ENCODE measurements around the gene MOB3B.

MOB3B gene

DNA sequence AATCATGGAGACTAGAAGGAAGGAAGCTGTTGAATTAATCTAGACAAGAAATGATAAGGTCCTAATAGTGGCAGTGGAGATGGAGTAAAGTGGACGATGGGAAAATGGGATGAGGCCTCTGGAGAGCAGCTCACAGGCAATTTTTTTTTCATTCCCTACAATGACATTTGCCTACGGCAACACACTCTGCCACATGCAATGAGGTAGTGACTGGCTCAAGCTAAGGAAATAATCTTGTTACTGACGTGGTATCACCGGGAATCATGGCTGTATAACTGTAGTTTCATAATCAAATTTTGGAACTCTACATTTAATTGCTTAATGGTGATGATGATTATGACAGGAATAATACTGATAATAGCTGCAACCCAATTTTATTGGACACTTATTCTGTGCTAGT lies 12.1 kb upstream of the MOB3B start:
- DNase-seq (ENCODE audit: low spot score): no peak

DNA sequence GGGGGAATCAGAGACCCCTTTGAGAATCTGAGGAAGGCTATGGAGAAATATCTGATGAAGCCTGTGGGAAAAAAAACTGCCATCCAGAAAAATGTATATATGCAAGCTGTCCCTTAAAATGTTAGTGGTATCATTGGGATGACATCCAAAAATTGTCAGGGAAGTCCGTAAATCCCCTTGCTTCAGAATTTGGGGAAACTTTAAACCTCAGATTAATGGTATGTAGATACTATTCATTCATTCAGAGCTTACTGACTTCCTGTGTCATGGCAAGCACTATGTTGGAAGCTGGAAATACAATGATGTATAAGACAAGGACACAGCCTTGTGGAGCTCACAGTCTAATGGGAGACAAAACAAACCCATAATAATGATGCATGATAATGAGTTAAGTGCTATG lies 10.9 kb upstream of the MOB3B start:
- DNase-seq (ENCODE audit: low spot score): no peak

DNA sequence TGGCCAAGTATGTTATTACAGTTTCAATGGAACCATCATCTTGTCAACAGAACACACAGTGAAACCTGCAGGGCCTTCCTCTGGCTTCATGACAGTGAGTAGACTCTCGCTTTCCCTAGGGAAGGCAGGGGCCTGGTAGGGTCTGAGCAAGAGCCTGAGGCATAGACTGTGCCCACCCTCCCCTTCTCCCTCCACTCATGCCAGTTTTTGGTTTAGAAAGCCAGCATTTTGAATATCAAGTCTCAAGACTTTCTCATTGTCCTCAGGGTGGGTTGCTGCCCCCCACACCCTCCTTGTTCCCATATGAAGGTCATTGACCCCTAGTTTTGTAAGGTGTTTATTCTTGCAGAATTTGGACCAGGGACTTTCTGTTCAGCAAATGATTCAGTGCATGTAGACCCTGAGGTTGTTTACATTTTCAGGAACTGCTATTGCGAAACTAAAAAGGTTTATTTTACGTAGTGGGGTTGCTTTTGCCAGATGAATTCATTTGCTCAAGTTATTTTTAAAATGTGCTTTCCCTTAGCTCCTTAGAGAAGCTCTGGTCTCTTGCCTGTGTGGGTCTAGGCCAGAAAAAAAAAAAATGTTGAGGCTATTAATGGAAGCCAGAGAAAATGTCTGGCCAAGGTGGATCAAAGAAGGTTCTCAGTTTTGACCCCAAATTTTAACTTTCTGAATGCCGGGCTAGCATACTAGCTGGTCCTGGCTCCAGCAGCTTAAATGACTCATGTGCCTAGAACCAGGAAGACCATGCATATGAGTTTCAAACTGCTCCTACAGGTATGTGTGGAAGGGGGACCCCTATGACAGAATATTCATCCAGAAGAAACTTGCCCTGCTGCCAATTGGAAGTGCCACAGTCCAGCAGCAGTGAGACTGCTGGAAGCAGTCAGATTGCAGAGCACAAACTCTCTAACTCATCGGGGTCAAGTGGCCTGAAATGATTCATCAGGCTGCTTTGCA lies 10.1 kb upstream of the MOB3B start:
- no peak for DNase-seq (ENCODE audit: low spot score)

GRCh38 chr9:27538647-27539046 lies 9.0 kb upstream of the MOB3B start:
- no peak for DNase-seq (ENCODE audit: low spot score)

- DNase-seq (ENCODE audit: low spot score): no peak
These were observed 8.1 kb upstream of the MOB3B start for GRCh38 chr9:27537756-27538155.

DNA sequence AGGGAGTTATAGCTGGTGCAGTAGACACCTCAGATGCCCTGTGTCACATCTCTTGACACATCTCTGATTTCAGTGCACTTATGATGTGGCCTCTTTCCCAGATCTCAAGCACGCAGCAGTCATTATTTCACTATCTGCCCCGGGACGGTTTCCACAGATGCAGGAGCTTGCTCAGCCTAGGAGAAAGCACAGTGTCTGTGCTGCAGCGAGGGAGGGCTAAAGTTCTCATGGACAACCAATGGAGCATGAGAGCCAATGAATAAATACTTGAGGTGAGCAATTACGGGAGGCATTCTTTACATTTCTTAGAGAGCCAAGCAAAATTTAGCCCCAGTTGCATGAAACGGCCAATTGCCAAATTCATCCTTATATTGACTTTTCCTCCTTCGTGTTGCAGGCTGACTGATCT lies 7.4 kb upstream of the MOB3B start:
- DNase-seq (ENCODE audit: low spot score): no peak

- no peak for DNase-seq (ENCODE audit: low spot score)
These were observed 6.6 kb upstream of the MOB3B start for GRCh38 chr9:27536168-27536567.

- no peak for DNase-seq (ENCODE audit: low spot score)
These were observed 6.1 kb upstream of the MOB3B start for GRCh38 chr9:27535701-27536118.

DNA sequence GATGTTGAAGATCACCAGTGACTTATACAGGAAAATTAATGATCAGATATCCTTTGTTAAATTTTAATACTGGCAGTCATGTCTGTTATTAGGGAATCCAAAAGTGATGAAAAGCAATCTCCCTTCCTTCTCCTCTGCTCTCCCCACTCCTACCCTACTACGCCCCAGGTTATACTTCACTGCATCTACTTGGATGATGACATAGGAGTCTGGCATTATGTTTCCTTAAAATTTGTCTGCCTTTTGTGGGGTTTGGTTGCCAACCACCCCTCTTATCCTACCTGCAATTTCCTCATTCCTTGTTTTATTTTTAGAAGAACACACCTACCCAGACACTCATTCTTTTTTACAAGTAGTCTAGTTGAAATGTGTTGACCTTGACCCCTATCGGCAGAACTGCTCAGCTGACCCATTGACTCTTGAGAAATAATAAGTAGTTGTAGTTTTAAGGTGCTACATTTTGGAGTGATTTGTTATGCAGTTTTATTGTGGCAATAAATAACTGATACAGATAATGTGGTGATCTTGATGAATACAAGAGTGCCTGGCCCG lies 5.1 kb upstream of the MOB3B start:
- DNase-seq (ENCODE audit: low spot score): no peak

DNA sequence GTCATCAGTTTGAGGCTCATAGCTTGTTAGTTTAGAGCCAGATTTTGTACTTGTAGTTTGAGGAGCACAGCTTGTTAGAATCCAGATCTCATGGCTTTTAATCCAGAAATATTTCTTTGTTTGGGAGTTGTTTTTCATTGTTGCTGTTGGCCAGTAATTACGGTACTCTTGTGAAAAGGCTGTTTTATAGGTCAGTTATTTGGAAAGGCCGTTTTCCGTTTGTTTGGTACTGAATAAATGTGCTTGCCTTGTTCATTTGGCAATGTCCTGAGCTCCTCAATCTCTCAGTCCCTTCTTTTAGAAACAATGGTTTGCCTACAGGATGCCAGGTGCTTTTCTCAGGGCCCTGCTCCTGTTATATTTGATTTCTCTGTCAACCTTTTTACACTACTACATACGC lies 4.5 kb upstream of the MOB3B start:
- DNase-seq (ENCODE audit: low spot score): no peak

- DNase-seq (ENCODE audit: low spot score): no peak
These were observed 3.7 kb upstream of the MOB3B start for GRCh38 chr9:27533311-27533710.

DNA sequence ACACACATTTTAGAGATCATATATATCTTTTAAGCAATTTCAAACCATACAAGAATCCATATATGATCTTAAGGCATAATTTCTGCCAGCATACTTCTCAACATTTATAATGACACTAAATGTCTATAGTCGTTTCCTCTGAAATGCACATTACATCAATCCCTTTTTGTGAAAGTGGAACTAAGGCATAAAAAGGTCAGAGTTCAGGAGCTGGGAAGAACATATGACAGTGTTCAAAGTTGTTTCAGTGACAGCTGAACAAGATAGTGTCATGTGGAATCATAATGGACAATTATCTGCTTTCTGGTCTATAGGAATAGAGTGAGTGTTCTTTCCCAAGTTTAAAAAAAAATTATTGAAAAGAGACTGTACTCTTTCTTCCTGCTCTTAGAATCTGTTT lies 2.4 kb upstream of the MOB3B start:
- DNase-seq (ENCODE audit: low spot score): no peak

DNA sequence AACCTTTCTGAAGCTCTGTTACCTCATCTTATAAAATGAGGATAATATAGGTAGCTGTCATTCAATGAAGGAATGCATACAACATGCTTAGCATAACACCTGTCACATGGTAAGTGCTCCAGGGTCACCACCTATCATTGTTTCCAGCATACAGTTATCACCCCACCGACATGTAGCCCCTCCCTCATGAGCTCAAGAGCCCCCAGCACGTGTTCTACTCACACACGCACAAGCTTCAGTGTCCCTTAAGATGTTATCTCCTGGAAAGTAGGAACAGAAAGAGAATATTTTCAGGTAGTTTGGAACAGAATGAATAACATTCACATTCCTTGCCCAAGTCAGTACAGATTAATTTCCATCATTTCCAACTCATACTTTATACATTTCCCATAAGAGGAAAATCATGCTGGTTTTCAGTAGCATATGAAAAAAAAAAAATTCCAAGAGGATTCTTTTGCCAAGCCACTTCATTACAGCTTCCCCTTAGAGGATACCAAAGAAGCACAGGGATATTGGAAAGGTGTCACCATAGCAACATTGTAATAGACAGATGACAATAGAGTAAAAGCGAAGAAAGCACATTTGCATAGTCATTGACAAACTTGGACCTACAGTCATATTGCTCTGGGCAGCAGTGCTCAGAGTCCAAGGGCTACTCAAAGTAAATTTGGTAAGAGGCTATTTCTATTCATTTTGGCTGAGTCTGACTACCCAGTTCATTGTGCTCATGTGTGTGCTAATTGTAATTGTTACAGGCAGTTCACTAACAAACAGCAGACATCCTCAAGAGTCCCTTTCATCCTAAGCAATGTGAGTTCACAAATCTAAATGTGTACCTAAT lies 1.5 kb upstream of the MOB3B start:
- DNase-seq (ENCODE audit: low spot score): no peak

- DNase-seq (ENCODE audit: low spot score): no peak
These were observed 713 bp downstream of the MOB3B start for GRCh38 chr9:27528886-27529315.

DNA sequence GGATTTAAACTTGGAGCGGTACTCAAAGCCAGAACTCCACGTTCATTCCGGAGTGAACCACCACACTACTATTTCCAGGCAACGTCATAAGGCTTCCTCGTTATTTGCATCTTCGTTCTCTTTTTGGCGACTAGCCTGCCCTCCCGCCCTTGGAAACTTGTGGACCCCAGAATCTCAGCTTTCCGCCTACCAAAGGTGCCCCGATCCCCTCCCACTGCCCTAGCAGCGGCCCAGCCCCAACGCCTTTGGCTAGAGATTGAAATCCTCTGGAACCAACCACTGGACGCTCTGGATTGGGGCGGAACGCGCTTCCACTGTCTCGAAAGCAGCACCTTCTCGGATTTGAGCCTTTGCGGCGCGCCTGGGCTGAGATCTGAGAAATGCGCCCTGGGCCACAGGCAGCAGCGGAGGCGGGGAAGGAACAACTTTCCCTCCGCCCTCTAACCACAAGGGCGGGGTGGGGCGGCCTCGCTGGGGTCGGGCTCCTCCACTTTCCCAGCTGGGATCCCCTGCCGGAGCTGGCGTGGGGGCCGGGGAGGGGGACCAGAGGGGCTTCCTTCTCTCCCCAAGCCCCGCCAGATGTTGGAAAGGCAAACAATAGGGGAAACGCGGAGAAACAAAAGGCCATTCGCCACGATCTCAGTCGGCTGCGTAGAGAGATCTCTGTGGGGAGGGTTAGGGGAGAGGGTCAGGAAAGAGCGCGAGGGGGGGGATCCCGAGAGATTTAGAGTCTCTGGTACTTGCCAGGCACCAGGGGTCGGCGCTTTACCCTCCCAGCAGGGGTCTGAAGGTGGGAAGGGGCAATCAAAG lies 1.3 kb downstream of the MOB3B start:
- DNase-seq (ENCODE audit: low spot score): no peak

GRCh38 chr9:27527702-27528075 lies 1.9 kb downstream of the MOB3B start:
- DNase-seq (ENCODE audit: low spot score): no peak

- no peak for DNase-seq (ENCODE audit: low spot score)
These were observed 5.4 kb downstream of the MOB3B start, which contains the start of gene IFNK for GRCh38 chr9:27524236-27524635. Gene IFNK (plus strand): TSS chr9:27524290. CDS start chr9:27524337, 47 bp downstream.

DNA sequence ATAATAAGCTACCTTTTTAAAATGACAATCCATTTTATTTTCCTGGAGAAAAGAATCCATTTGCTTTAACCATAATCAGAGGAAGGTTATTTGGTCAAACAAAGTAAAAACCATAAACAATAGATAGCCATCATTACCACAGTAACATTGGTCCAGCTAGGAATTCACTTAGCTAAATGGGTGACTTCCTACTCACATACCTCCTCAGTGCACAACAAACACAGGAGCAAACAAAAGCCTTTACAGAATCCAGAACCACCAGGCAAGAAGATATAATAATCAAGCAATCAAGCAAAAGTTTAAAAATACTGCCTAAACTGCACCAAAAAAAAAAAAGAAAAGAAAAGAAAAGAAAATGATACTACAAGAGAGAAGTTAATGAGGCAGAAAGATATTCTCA lies 6.5 kb downstream of the MOB3B start:
- DNase-seq (ENCODE audit: low spot score): no peak

- no peak for DNase-seq (ENCODE audit: low spot score)
These were observed 8.6 kb downstream of the MOB3B start for GRCh38 chr9:27520986-27521385.

GRCh38 chr9:27519466-27520465 lies 9.8 kb downstream of the MOB3B start:
- no peak for DNase-seq (ENCODE audit: low spot score)

Data from SK-N-DZ (cell line).